HG02884 (cell line): Measurements from ENCODE around the gene RAB31.
"Not testable (repeated sequence)": the region's sequence is repeated elsewhere in the genome, so short reads cannot be mapped to it uniquely, and the experiment has no call there.

Experiments
- ATAC-seq: cut with Tn5 transposase; IDR thresholded peaks from one replicate; pipeline ENCODE4 v1.9.1; 2021; ENCODE audit warnings: mild to moderate bottlenecking, moderate library complexity; ENCODE audit not compliant: unreplicated experiment

RAB31 gene

GRCh38 chr18:9708057-9708433 lies at the start of gene RAB31:
RAB31 (plus strand) TSS chr18:9708301; CDS start chr18:9708406, 105 bp downstream.
- no peak for ATAC-seq

- no peak for ATAC-seq
Measured at GRCh38 chr18:9659499-9660375, 48.4 kb upstream of the RAB31 start.

GRCh38 chr18:9661564-9661963 lies 46.5 kb upstream of the RAB31 start:
- ATAC-seq: no peak

GRCh38 chr18:9663377-9663776 lies 44.7 kb upstream of the RAB31 start:
- no peak for ATAC-seq

- ATAC-seq: no peak
Measured at GRCh38 chr18:9665314-9665713, 42.8 kb upstream of the RAB31 start.

GRCh38 chr18:9666548-9666947 lies 41.6 kb upstream of the RAB31 start:
- ATAC-seq: no peak

- no peak for ATAC-seq
Measured at GRCh38 chr18:9669016-9669415, 39.1 kb upstream of the RAB31 start.

- ATAC-seq: no peak
Measured at GRCh38 chr18:9671214-9671613, 36.9 kb upstream of the RAB31 start.

- peak; percentile 98 for ATAC-seq
Measured at GRCh38 chr18:9673296-9674251, 34.5 kb upstream of the RAB31 start.

GRCh38 chr18:9678216-9678615 lies 29.9 kb upstream of the RAB31 start:
- ATAC-seq: not testable (repeated sequence)

GRCh38 chr18:9679125-9679524 lies 29.0 kb upstream of the RAB31 start:
- no peak for ATAC-seq

GRCh38 chr18:9681217-9681616 lies 26.9 kb upstream of the RAB31 start:
- ATAC-seq: no peak

- no peak for ATAC-seq
Measured at GRCh38 chr18:9682572-9682971, 25.5 kb upstream of the RAB31 start.

GRCh38 chr18:9683418-9684396 lies 24.4 kb upstream of the RAB31 start:
- no peak for ATAC-seq

GRCh38 chr18:9684881-9685614 lies 23.1 kb upstream of the RAB31 start:
- no peak for ATAC-seq

GRCh38 chr18:9685615-9685890 lies 22.5 kb upstream of the RAB31 start:
- no peak for ATAC-seq

GRCh38 chr18:9688036-9688741 lies 19.9 kb upstream of the RAB31 start:
- ATAC-seq: no peak

- ATAC-seq: no peak
Measured at GRCh38 chr18:9689253-9689652, 18.8 kb upstream of the RAB31 start.

GRCh38 chr18:9690418-9691188 lies 17.5 kb upstream of the RAB31 start:
- ATAC-seq: no peak
